K562 (cell line): ENCODE data around the gene INPP5D. TPM values are rescaled to one million over a fixed set of nuclear protein-coding genes. Genes with fewer than 3 reads are reported as not detected.
A peak's percentile ranks its signal among the peaks of the same experiment; 100 is the strongest.

Experiments used
- ATF7 ChIP-seq: fragments of 450-650 bp; IDR thresholded peaks from 2 replicates; pipeline ENCODE4 v1.7.1; 2014; ENCODE audit warnings: mild to moderate bottlenecking, moderate library complexity
- C11orf30 ChIP-seq: fragments of 450-650 bp; IDR thresholded peaks from 2 replicates; pipeline ENCODE4 v1.6.1; 2016; ENCODE audit warnings: low read depth, mild to moderate bottlenecking
- CREBBP ChIP-seq: IDR thresholded peaks from one replicate; pipeline ENCODE4 v1.6.1; 2012; ENCODE audit warnings: low read depth, mild to moderate bottlenecking, control low read depth, inconsistent platforms, low read length
- KAT2B ChIP-seq: IDR thresholded peaks from one replicate; pipeline ENCODE4 v1.6.1; 2012; ENCODE audit warnings: low read depth, mild to moderate bottlenecking, control low read depth, inconsistent platforms, low read length, moderate library complexity
- KDM5B ChIP-seq: fragments of 200-600 bp; sonication (generic); IDR thresholded peaks from 2 replicates; pipeline ENCODE4 v1.6.1; 2012; ENCODE audit warnings: low read depth, mild to moderate bottlenecking, moderate library complexity, low read length, control low read depth, inconsistent platforms; ENCODE audit not compliant: insufficient replicate concordance
- LCOR ChIP-seq: sonication (generic); formaldehyde crosslinking; IDR thresholded peaks from 2 replicates; pipeline ENCODE4 v1.8.0; 2022; ENCODE audit warnings: mild to moderate bottlenecking, missing genetic modification reagents
- NBN ChIP-seq: fragments of 450-650 bp; IDR thresholded peaks from 2 replicates; pipeline ENCODE4 v1.6.1; 2016; ENCODE audit warnings: low read depth, mild to moderate bottlenecking
- NELFE ChIP-seq: IDR thresholded peaks from 2 replicates; pipeline ENCODE4 v1.6.1; 2011; ENCODE audit warnings: mild to moderate bottlenecking; ENCODE audit not compliant: insufficient read depth, insufficient read length
- PHF21A ChIP-seq: fragments of 450-650 bp; IDR thresholded peaks from 2 replicates; pipeline ENCODE4 v1.6.1; 2017; ENCODE audit warnings: low read depth, borderline replicate concordance
- RBFOX2 ChIP-seq: fragments of 200-400 bp; formaldehyde crosslinking; IDR thresholded peaks from 2 replicates; pipeline ENCODE4 v1.6.1; 2017; ENCODE audit warnings: low read depth, mild to moderate bottlenecking, low read length, moderate library complexity
- SMARCA4 ChIP-seq: fragments of 450-650 bp; IDR thresholded peaks from 2 replicates; pipeline ENCODE4 v1.6.1; 2016
- SOX6 ChIP-seq: fragments of 450-650 bp; IDR thresholded peaks from 2 replicates; pipeline ENCODE4 v1.6.1; 2014; ENCODE audit warnings: mild to moderate bottlenecking
- STAT5A ChIP-seq: IDR thresholded peaks from 2 replicates; pipeline ENCODE4 v1.6.1; 2012; ENCODE audit warnings: low read length, inconsistent platforms, borderline replicate concordance
- TRIM24 ChIP-seq, 2 experiments: fragments of 450-650 bp; IDR thresholded peaks; 2 replicates each; pipeline ENCODE4 v1.6.1; 2016
- XRCC5 ChIP-seq: fragments of 200-400 bp; formaldehyde crosslinking; IDR thresholded peaks from 2 replicates; pipeline ENCODE4 v1.6.1; 2017; ENCODE audit warnings: low read depth, mild to moderate bottlenecking, low read length
- ZBTB9 ChIP-seq: fragments of 450-650 bp; formaldehyde crosslinking; IDR thresholded peaks from 2 replicates; pipeline ENCODE4 v1.4.0; 2020; ENCODE audit warnings: mild to moderate bottlenecking, moderate library complexity
- ZFP1 ChIP-seq: fragments of 450-650 bp; formaldehyde crosslinking; IDR thresholded peaks from 2 replicates; pipeline ENCODE4 v1.4.0; 2020; ENCODE audit warnings: mild to moderate bottlenecking, mixed read lengths
- ZNF23 ChIP-seq: fragments of 250-450 bp; sonication (Bioruptor Pico); IDR thresholded peaks from 2 replicates; pipeline ENCODE4 v1.4.0; 2020; ENCODE audit warnings: mild to moderate bottlenecking
- ZNF347 ChIP-seq: fragments of 450-650 bp; formaldehyde crosslinking; IDR thresholded peaks from 2 replicates; pipeline ENCODE4 v1.4.0; 2020; ENCODE audit warnings: low read depth, mild to moderate bottlenecking, moderate library complexity
- polyA plus RNA-seq, 8 experiments: library from polyadenylated mRNA; depleted of rRNA in 4 of 8; stranded (reverse) in 5 of 8; unstranded in 3 of 8; fragments of >200 nt; fragmentation: Nextera tagmentation in 2 of 8; fragmentation: Illumina TruSeq in 1 of 8; extraction: Ambion mirVana in 2 of 8; extraction: Trizol in 1 of 8; gene quantifications; 2 replicates each; pipeline versions ENCODE4 v1.2.1 to v1.2.3, GENCODE V29; 2011 to 2014; ENCODE audit warnings: inconsistent platforms in 1 of 8, missing spikeins in 1 of 8
- total RNA-seq, 7 experiments: library from RNA; depleted of rRNA in 6 of 7; stranded (reverse); fragments of >200 nt in 6 of 7; fragmentation: Illumina TruSeq in 2 of 7; extraction: Trizol in 2 of 7; gene quantifications; 2 replicates each; pipeline versions ENCODE4 v1.2.1 to v1.2.3, GENCODE V29; 2011 to 2021; ENCODE audit warnings: low replicate concordance in 1 of 7
- TF ChIP-seq, protein P1 (sequence below): fragments of 450-650 bp; IDR thresholded peaks from 2 replicates; pipeline ENCODE4 v1.6.1; 2017; ENCODE audit warnings: antibody characterized with exemption
- TF ChIP-seq, protein P2 (sequence below): fragments of 250-450 bp; sonication (Bioruptor Pico); IDR thresholded peaks from 2 replicates; pipeline ENCODE4 v1.5.0; 2020; ENCODE audit warnings: mild to moderate bottlenecking
- TF ChIP-seq, protein P3 (sequence below): fragments of 250-450 bp; sonication (Bioruptor Pico); IDR thresholded peaks from 2 replicates; pipeline ENCODE4 v1.5.0; 2021
- TF ChIP-seq, protein P4 (sequence below): fragments of 450-650 bp; IDR thresholded peaks from 2 replicates; pipeline ENCODE4 v1.7.0; 2016; ENCODE audit warnings: borderline replicate concordance

Gene INPP5D
- total and polyA plus RNA-seq, 9 of the 15 experiments (the other 6 are each of a cell fraction or from before 2014, with no cell fraction given): 0.55 to 6.2 (median 2.2) TPM

DNA sequence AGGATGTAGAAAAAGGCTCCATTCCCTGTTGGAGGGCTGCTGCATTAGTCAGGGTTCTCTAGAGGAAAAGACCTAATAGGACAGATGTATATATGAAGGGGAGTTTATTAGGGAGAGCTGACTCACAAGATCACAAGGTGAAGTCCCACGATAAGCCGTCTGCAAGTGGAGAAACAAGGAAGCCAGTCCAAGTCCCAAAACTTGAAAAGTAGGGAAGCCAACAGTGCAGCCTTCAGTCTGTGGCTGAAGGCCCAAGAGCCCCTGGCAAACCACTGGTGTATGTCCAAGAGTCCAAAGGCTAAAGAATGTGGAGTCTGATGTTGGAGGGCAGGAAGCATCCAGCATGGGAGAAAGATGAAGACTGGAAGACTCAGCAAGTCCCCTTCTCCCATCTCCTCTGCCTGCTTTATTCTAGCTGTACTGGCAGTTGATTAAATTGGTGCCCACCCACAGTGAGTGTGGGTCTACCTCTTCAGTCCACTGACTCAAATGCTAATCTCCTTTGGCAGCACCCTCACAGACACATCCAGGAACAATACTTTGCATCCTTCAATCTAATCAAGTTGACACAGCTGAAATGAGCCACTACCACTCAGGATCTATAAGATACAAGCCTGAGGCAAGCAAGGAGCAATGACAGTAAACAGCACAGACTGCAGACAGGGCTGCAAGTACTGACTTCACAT is 161.4 kb downstream of the INPP5D start (continued):
- TF ChIP-seq, protein P1, sequence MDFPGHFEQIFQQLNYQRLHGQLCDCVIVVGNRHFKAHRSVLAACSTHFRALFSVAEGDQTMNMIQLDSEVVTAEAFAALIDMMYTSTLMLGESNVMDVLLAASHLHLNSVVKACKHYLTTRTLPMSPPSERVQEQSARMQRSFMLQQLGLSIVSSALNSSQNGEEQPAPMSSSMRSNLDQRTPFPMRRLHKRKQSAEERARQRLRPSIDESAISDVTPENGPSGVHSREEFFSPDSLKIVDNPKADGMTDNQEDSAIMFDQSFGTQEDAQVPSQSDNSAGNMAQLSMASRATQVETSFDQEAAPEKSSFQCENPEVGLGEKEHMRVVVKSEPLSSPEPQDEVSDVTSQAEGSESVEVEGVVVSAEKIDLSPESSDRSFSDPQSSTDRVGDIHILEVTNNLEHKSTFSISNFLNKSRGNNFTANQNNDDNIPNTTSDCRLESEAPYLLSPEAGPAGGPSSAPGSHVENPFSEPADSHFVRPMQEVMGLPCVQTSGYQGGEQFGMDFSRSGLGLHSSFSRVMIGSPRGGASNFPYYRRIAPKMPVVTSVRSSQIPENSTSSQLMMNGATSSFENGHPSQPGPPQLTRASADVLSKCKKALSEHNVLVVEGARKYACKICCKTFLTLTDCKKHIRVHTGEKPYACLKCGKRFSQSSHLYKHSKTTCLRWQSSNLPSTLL: no peak
- TF ChIP-seq NELFE (no peak), KAT2B (no peak), ATF7 (no peak), CREBBP (no peak), STAT5A (peak; percentile 40; the same call in 1 of the 2 replicates), C11orf30 (0 out of 2 replicates have a peak, but pooled peaks have one; percentile 36), NBN (peak; percentile 17; the same call in 1 of the 2 replicates), ZNF23 (no peak), TRIM24 (IDR thresholded peaks at IDR 0.05) (peak; percentile 41 to 59; a peak in 2 of 4 replicates), ZNF347 (no peak), KDM5B (peak; percentile 21), XRCC5 (no peak), ZFP1 (CRISPR knock-in tag) (no peak), PHF21A (no peak), LCOR (CRISPR knock-in tag) (no peak), RBFOX2 (no peak), SMARCA4 (peak; percentile 88), ZBTB9 (CRISPR knock-in tag) (no peak), SOX6 (peak; percentile 88)
- TF ChIP-seq, protein P2, sequence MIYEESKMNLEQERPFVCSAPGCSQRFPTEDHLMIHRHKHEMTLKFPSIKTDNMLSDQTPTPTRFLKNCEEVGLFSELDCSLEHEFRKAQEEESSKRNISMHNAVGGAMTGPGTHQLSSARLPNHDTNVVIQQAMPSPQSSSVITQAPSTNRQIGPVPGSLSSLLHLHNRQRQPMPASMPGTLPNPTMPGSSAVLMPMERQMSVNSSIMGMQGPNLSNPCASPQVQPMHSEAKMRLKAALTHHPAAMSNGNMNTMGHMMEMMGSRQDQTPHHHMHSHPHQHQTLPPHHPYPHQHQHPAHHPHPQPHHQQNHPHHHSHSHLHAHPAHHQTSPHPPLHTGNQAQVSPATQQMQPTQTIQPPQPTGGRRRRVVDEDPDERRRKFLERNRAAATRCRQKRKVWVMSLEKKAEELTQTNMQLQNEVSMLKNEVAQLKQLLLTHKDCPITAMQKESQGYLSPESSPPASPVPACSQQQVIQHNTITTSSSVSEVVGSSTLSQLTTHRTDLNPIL (CRISPR knock-in tag): no peak
- TF ChIP-seq, protein P3, sequence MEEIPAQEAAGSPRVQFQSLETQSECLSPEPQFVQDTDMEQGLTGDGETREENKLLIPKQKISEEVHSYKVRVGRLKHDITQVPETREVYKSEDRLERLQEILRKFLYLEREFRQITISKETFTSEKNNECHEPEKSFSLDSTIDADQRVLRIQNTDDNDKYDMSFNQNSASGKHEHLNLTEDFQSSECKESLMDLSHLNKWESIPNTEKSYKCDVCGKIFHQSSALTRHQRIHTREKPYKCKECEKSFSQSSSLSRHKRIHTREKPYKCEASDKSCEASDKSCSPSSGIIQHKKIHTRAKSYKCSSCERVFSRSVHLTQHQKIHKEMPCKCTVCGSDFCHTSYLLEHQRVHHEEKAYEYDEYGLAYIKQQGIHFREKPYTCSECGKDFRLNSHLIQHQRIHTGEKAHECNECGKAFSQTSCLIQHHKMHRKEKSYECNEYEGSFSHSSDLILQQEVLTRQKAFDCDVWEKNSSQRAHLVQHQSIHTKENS (CRISPR knock-in tag): no peak
- TF ChIP-seq, protein P4, sequence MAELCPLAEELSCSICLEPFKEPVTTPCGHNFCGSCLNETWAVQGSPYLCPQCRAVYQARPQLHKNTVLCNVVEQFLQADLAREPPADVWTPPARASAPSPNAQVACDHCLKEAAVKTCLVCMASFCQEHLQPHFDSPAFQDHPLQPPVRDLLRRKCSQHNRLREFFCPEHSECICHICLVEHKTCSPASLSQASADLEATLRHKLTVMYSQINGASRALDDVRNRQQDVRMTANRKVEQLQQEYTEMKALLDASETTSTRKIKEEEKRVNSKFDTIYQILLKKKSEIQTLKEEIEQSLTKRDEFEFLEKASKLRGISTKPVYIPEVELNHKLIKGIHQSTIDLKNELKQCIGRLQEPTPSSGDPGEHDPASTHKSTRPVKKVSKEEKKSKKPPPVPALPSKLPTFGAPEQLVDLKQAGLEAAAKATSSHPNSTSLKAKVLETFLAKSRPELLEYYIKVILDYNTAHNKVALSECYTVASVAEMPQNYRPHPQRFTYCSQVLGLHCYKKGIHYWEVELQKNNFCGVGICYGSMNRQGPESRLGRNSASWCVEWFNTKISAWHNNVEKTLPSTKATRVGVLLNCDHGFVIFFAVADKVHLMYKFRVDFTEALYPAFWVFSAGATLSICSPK: no peak
